CD14-positive monocyte (primary cell): Measurements from ENCODE around the gene MS4A18. TPM values are rescaled to one million over a fixed set of nuclear protein-coding genes. Genes with fewer than 3 reads are reported as not detected.

Experiments
- DNase-seq, 3 donors: peaks; one replicate each; pipeline ENCODE4 v3.0.0-alpha.2; 2011 to 2022
- H2AFZ ChIP-seq: 2 replicates; pipeline ENCODE4 v1.6.0; 2012; ENCODE audit warnings: mild to moderate bottlenecking, low read depth, low read length, inconsistent platforms; ENCODE audit not compliant: insufficient read depth, poor library complexity, severe bottlenecking
- H3K27ac ChIP-seq, 2 donors: 1 replicate in 1 of 2; 2 replicates in 1 of 2; pipeline ENCODE4 v1.5.1; 2012 to 2013; ENCODE audit warnings: low read length in 2 of 2, control low read depth in 1 of 2, inconsistent platforms in 1 of 2, low read depth in 1 of 2, mild to moderate bottlenecking in 1 of 2
- H3K27me3 ChIP-seq, 2 donors: one replicate each; pipeline versions ENCODE4 v1.6.0 to v1.6.1; 2011 to 2013; ENCODE audit warnings: low read length in 2 of 2; ENCODE audit not compliant: control insufficient read depth in 2 of 2, insufficient read depth in 2 of 2
- H3K36me3 ChIP-seq, 2 donors: replicated peaks in 1 of 2; 1 replicate in 1 of 2; 2 replicates in 1 of 2; pipeline versions ENCODE4 v1.5.1 to v1.6.1; 2012 to 2013; ENCODE audit warnings: low read length in 2 of 2, control low read depth in 1 of 2, inconsistent platforms in 1 of 2, mild to moderate bottlenecking in 1 of 2; ENCODE audit not compliant: insufficient read depth in 2 of 2, control insufficient read depth in 1 of 2
- H3K4me1 ChIP-seq, 2 donors: 1 replicate in 1 of 2; 2 replicates in 1 of 2; pipeline versions ENCODE4 v1.5.1 to v1.6.1; 2012 to 2013; ENCODE audit warnings: low read length in 2 of 2, control low read depth in 1 of 2, inconsistent platforms in 1 of 2, mild to moderate bottlenecking in 1 of 2, moderate library complexity in 1 of 2; ENCODE audit not compliant: insufficient read depth in 2 of 2, control insufficient read depth in 1 of 2
- H3K4me2 ChIP-seq: replicated peaks from 2 replicates; pipeline ENCODE3; 2012; ENCODE audit warnings: low read length, moderate library complexity, mild to moderate bottlenecking; ENCODE audit not compliant: poor library complexity, severe bottlenecking; ENCODE audit errors: extremely low read depth
- H3K4me3 ChIP-seq, 3 experiments: fragments of 200-600 bp in 1 of 3; sonication (generic) in 1 of 3; replicated peaks in 1 of 3; 1 replicate in 2 of 3; 2 replicates in 1 of 3; pipeline ENCODE4 v1.5.1; 2011 to 2013; ENCODE audit warnings: low read length in 3 of 3, mild to moderate bottlenecking in 3 of 3, control low read depth in 2 of 3, low read depth in 2 of 3, inconsistent platforms in 1 of 3, moderate library complexity in 1 of 3
- H3K79me2 ChIP-seq: 2 replicates; pipeline ENCODE4 v1.6.0; 2012; ENCODE audit warnings: mild to moderate bottlenecking, control low read depth, inconsistent platforms, low read length, moderate library complexity; ENCODE audit not compliant: insufficient read depth
- H3K9ac ChIP-seq: 2 replicates; pipeline ENCODE4 v1.6.0; 2017; ENCODE audit warnings: low read length, mild to moderate bottlenecking; ENCODE audit not compliant: insufficient read depth, poor library complexity, severe bottlenecking
- H3K9me3 ChIP-seq, 2 donors: replicated peaks in 1 of 2; 1 replicate in 1 of 2; 2 replicates in 1 of 2; pipeline versions ENCODE4 v1.5.1 to v1.6.1; 2012 to 2013; ENCODE audit warnings: low read length in 2 of 2, control low read depth in 1 of 2; ENCODE audit not compliant: control insufficient read depth in 1 of 2, insufficient read depth in 1 of 2
- H4K20me1 ChIP-seq: 2 replicates; pipeline ENCODE4 v1.6.0; 2012; ENCODE audit warnings: mild to moderate bottlenecking, low read length, control low read depth, moderate library complexity; ENCODE audit not compliant: insufficient read depth
- H3K27ac Mint-ChIP-seq, 7 donors: one replicate each; pipeline ENCODE4 v1.8.0; 2020; ENCODE audit warnings: mild to moderate bottlenecking in 7 of 7, mixed read lengths in 7 of 7, moderate library complexity in 6 of 7, inconsistent platforms in 2 of 7
- H3K27me3 Mint-ChIP-seq, 3 donors: one replicate each; pipeline ENCODE4 v1.8.0; 2021 to 2022; ENCODE audit warnings: low read depth in 3 of 3, mild to moderate bottlenecking in 3 of 3, mixed read lengths in 3 of 3, moderate library complexity in 3 of 3, inconsistent platforms in 1 of 3
- H3K36me3 Mint-ChIP-seq, 2 donors: one replicate each; pipeline ENCODE4 v1.8.0; 2020; ENCODE audit warnings: mixed read lengths in 2 of 2, inconsistent platforms in 1 of 2, mild to moderate bottlenecking in 1 of 2
- H3K4me1 Mint-ChIP-seq: one replicate; pipeline ENCODE4 v1.8.0; 2020; ENCODE audit warnings: mild to moderate bottlenecking, mixed read lengths
- H3K4me3 Mint-ChIP-seq, 2 donors: one replicate each; pipeline ENCODE4 v1.8.0; 2020; ENCODE audit warnings: mild to moderate bottlenecking in 2 of 2, mixed read lengths in 2 of 2, moderate library complexity in 1 of 2
- H3K9me3 Mint-ChIP-seq, 7 donors: one replicate each; pipeline ENCODE4 v1.8.0; 2020 to 2022; ENCODE audit warnings: mixed read lengths in 7 of 7, mild to moderate bottlenecking in 6 of 7, moderate library complexity in 6 of 7, inconsistent platforms in 2 of 7
- CTCF ChIP-seq: fragments of 200-600 bp; IDR thresholded peaks from one replicate; pipeline ENCODE4 v1.8.0; 2022; ENCODE audit warnings: antibody characterized with exemption, mild to moderate bottlenecking
- WGBS: methylation state at CpG from one replicate; pipeline ENCODE4 v1.1.5; 2013; ENCODE audit warnings: missing lambda C conversion rate; ENCODE audit not compliant: insufficient coverage; 5-methylcytosine and 5-hydroxymethylcytosine counted together
- intact Hi-C, 2 donors: fragments of 100-400 bp; cut with micrococcal nuclease; formaldehyde crosslinking; loops; one replicate each; pipeline versions ENCODE4 v1.15.0 to v1.15.1; 2023
- polyA plus RNA-seq, 3 donors: library from polyadenylated mRNA; depleted of rRNA in 1 of 3; unstranded in 2 of 3; stranded (reverse) in 1 of 3; fragments of 300-500 nt in 2 of 3; fragments of >200 nt in 1 of 3; fragmentation: Illumina TruSeq in 2 of 3; gene quantifications; 1 replicate in 2 of 3; 2 replicates in 1 of 3; pipeline ENCODE4 v1.2.3, GENCODE V29; 2012 to 2021

MS4A18 gene
- polyA plus RNA-seq, 3 donors = not detected

DNA sequence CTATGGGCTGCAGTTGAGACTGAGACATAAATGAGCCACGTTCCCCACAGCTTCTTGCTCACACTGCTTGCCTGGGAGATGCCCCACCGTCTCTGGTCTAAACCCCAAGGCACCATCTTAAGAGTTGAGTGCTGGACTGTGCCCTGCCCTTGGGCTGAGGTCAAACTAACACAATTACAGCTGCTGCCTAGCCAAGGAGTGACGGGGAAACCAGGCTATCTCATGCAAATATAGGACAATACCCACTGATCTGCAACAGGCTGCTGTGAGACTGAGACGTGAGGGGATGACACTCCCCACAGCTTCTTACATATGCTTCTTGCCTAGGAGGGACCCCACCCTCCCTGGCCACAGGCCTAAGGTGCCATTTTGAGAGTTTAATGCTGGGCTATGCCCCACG is 32.9 kb upstream of the MS4A18 start:
- no peak overlapping the region for H3K4me3 Mint-ChIP-seq
- H3K79me2 ChIP-seq = no peaks in the 10 kb centered on the region
- H3K27me3 ChIP-seq = no peaks in the 10 kb centered on the region
- no peak overlapping the region for H2AFZ ChIP-seq
- no peak overlapping the region for H3K4me3 ChIP-seq
- H3K4me2 ChIP-seq = no peak overlapping the region
- no peak overlapping the region for H3K27ac ChIP-seq
- H3K36me3 ChIP-seq = no peaks in the 10 kb centered on the region
- H3K36me3 Mint-ChIP-seq = no peaks in the 10 kb centered on the region
- WGBS = 88% methylated on average over 5 of the region's 5 CpGs
- DNase-seq = no peak
- intact Hi-C loops = no loop called here
- no peak overlapping the region for H3K27ac Mint-ChIP-seq
- H3K4me1 ChIP-seq = no peaks in the 10 kb centered on the region
- no peak overlapping the region for H3K9ac ChIP-seq
- no peaks in the 10 kb centered on the region for H3K4me1 Mint-ChIP-seq
- TF ChIP-seq CTCF = no peak
- peaks cover 0 to 14% (median 5%) of the 10 kb centered on the region in 7 donors for H3K9me3 Mint-ChIP-seq
- H4K20me1 ChIP-seq = no peaks in the 10 kb centered on the region
- H3K9me3 ChIP-seq = peaks cover 0 to 5% of the 10 kb centered on the region in 2 donors
- peaks cover 0 to 9% (median 5%) of the 10 kb centered on the region in 3 donors for H3K27me3 Mint-ChIP-seq

GRCh38 chr11:60699284-60699691 is 25.2 kb upstream of the MS4A18 start, which contains the start of gene MS4A8:
MS4A8 (plus strand) TSS chr11:60699612; CDS start chr11:60700861, 1,249 bp downstream.
- H3K4me1 Mint-ChIP-seq = peaks cover 2% of the 10 kb centered on the region
- Histone ChIP-seq H3K4me1 (no peaks in the 10 kb centered on the region), H3K36me3 (no peaks in the 10 kb centered on the region), H3K9me3 (no peaks in the 10 kb centered on the region), H4K20me1 (no peaks in the 10 kb centered on the region), H3K27me3 (no peaks in the 10 kb centered on the region), H3K27ac (no peak within 1 kb of the TSS), H2AFZ (no peak within 1 kb of the TSS), H3K79me2 (no peaks in the 10 kb centered on the region), H3K4me2 (no peak within 1 kb of the TSS), H3K4me3 (no peak within 1 kb of the TSS), H3K9ac (no peak within 1 kb of the TSS)
- peaks cover 0 to 6% (median 0%) of the 10 kb centered on the region in 7 donors for H3K9me3 Mint-ChIP-seq
- no peak for TF ChIP-seq CTCF
- H3K27me3 Mint-ChIP-seq = peaks cover 0 to 4% (median 3%) of the 10 kb centered on the region in 3 donors
- intact Hi-C loops = no loop called here
- DNase-seq = no peak
- no peaks in the 10 kb centered on the region for H3K36me3 Mint-ChIP-seq
- WGBS = 0% methylated on average over 1 of the region's 2 CpGs
- H3K4me3 Mint-ChIP-seq = no peak within 1 kb of the TSS
- H3K27ac Mint-ChIP-seq = no peak within 1 kb of the TSS
